ENCODE results near the gene SNX6. TPM values are rescaled to one million over a fixed set of nuclear protein-coding genes. Genes with fewer than 3 reads are reported as not detected.
"Not testable (repeated sequence)": the region's sequence is repeated elsewhere in the genome, so short reads cannot be mapped to it uniquely, and the experiment has no call there.

SNX6 gene
- total and polyA plus RNA-seq, 10 donors = 23.0 to 201 (median 86.0) TPM

DNA sequence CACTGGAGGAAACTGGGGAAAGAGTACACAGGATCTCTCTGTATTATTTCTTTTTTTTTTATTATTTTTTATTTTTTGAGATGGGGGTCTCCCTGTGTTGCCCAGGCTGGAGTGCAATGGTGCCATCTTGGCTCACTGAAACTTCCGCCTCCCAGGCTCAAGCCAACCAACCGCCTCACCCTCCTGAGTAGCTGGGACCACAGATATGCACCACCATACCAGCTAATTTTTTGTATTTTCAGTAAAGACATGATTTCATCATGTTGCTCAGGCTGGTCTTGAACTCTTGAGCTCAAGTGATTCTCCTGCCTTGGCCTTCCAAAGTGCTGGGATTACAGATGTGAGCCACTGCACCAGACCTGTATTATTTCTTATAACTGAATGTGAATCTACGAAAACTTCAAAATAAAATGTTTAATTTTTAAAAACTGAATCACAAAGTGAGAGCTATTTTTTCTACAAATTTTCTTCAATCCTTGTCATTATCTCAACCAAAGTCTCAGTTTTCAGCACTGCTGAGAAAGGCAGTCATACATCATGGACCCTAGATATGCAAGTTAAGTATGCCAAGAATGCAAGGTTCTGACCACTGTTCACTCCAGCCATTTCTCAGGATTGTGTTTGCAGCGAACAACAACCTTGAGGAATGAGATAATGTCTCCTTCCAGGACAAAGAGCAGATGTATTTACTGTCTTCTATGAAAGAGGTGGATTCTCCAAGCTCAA is 92.8 kb downstream of the SNX6 start:
- peaks cover 0 to 58% (median 40%) of the 10 kb centered on the region in 6 donors for H3K36me3 ChIP-seq
- DNase-seq = no peak
- peak overlapping the region in 1 of 8 donors; percentile 86 for H3K4me3 ChIP-seq

DNA sequence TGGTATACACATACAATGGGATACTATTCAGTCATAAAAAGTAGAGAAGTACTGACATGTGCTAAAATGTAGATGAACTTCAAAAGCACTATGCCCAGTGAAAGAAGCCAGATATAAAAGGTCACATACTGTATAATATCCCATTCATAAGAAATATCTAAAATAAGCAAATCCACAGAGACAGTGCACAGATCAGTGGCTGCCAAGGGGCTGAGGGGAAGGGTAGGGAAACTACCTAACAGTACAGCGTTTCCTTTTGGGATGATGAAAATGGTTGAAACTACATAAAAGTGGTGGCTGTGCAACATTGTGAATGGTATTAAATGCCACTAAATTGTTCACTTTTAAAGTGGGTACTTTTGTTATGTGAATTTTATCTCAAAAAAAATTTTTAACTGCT is 102.4 kb downstream of the SNX6 start:
- intact Hi-C loops (cut with DNase I; ENCODE audit: low total_unique reads) = no loop called here
- H3K27ac ChIP-seq = no peak overlapping the region
- TF ChIP-seq POLR2AphosphoS5 (IDR thresholded peaks at IDR 0.05) = no peak
- TF ChIP-seq, protein P1, sequence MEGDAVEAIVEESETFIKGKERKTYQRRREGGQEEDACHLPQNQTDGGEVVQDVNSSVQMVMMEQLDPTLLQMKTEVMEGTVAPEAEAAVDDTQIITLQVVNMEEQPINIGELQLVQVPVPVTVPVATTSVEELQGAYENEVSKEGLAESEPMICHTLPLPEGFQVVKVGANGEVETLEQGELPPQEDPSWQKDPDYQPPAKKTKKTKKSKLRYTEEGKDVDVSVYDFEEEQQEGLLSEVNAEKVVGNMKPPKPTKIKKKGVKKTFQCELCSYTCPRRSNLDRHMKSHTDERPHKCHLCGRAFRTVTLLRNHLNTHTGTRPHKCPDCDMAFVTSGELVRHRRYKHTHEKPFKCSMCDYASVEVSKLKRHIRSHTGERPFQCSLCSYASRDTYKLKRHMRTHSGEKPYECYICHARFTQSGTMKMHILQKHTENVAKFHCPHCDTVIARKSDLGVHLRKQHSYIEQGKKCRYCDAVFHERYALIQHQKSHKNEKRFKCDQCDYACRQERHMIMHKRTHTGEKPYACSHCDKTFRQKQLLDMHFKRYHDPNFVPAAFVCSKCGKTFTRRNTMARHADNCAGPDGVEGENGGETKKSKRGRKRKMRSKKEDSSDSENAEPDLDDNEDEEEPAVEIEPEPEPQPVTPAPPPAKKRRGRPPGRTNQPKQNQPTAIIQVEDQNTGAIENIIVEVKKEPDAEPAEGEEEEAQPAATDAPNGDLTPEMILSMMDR (IDR thresholded peaks at IDR 0.05 in 8 of 11, conservative IDR thresholded peaks at IDR 0.05 in 3 of 11) = no peak
- H3K4me3 ChIP-seq = no peak overlapping the region
- H3K4me1 ChIP-seq = no peaks in the 10 kb centered on the region
- H3K36me3 ChIP-seq = peaks cover 9 to 100% (median 99%) of the 10 kb centered on the region in 6 donors
- no peaks in the 10 kb centered on the region for H3K9me3 ChIP-seq
- H3K27me3 ChIP-seq (replicated peaks in 1 of 7) = no peaks in the 10 kb centered on the region
- DNase-seq = no peak
- WGBS, 5 donors = 89 to 100% (median 98%) methylated on average over 1 of the region's 1 CpG

More for the DNA sequence above, 92.8 kb downstream of the SNX6 start:
- TF ChIP-seq POLR2AphosphoS5 (IDR thresholded peaks at IDR 0.05) (no peak), POLR2A (IDR thresholded peaks at IDR 0.05) (no peak)
- TF ChIP-seq, protein P1 (IDR thresholded peaks at IDR 0.05 in 8 of 11, conservative IDR thresholded peaks at IDR 0.05 in 3 of 11) = no peak
- no peak overlapping the region for H3K27ac ChIP-seq
- H3K4me1 ChIP-seq = peaks cover 10 to 55% (median 29%) of the 10 kb centered on the region in 6 donors
- H3K9me3 ChIP-seq = no peaks in the 10 kb centered on the region
- 88 to 96% (median 91%) methylated on average over 4 of the region's 4 CpGs for WGBS, 5 donors
- H3K27me3 ChIP-seq (replicated peaks in 1 of 7) = no peaks in the 10 kb centered on the region
- intact Hi-C loops (cut with DNase I; ENCODE audit: low total_unique reads) = no loop called here

DNA sequence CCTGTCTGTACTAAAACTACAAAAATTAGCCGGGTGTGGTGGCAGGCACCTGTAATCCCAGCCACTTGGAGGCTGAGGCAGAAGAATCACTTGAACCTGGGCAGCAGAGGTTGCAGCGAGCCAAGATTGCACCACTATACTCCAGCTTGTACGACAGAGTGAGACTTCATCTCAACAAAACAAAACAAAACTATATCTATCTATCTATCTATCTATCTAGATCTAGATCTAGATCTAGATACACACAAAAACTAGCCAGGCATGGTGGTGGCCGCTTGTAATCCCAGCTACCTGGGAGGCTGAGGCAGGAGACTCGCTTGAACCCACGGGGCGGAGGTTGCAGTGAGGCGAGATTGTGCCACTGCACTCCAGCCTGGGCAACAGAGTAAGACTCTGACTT is 105.7 kb downstream of the SNX6 start:
- peaks cover 13 to 100% (median 99%) of the 10 kb centered on the region in 6 donors for H3K36me3 ChIP-seq
- 96 to 98% (median 98%) methylated on average over 8 of the region's 8 CpGs for WGBS, 5 donors
- DNase-seq = not testable (repeated sequence)

DNA sequence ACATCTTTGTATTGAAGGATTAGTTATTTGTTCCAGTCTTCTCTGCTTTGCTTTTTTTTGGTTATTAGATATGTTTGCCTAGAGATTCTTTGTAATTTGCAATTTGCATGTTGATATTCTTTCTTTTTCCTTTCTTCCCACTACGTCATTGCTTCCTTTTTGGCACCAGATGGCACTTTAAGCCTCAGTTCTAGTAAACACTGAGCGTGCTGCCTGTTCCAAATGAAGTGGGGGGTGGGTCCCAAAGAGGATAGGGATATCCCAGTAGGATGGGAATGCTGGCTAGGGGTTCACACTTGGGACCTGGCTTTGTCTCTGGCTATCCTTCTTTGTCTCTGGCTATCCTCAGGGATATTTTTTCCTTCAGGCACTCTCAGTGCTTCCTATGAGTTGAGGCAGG is 107.5 kb downstream of the SNX6 start:
- no peaks in the 10 kb centered on the region for H3K4me1 ChIP-seq
- no peak overlapping the region for H3K27ac ChIP-seq
- no peaks in the 10 kb centered on the region for H3K27me3 ChIP-seq (replicated peaks in 1 of 7)
- H3K9me3 ChIP-seq = no peaks in the 10 kb centered on the region
- 91 to 98% (median 98%) methylated on average over 2 of the region's 2 CpGs for WGBS, 5 donors
- TF ChIP-seq, protein P1 (IDR thresholded peaks at IDR 0.05 in 8 of 11, conservative IDR thresholded peaks at IDR 0.05 in 3 of 11) = no peak
- TF ChIP-seq POLR2A (IDR thresholded peaks at IDR 0.05) = no peak
- TF ChIP-seq POLR2AphosphoS5 (IDR thresholded peaks at IDR 0.05) = no peak
- intact Hi-C loops (cut with DNase I; ENCODE audit: low total_unique reads) = no loop called here
- no peak overlapping the region for H3K4me3 ChIP-seq
- H3K36me3 ChIP-seq = peaks cover 13 to 100% (median 98%) of the 10 kb centered on the region in 6 donors
- DNase-seq = no peak

More for the DNA sequence above, 105.7 kb downstream of the SNX6 start:
- H3K9me3 ChIP-seq; H3K27me3 ChIP-seq (replicated peaks in 1 of 7); H3K27ac ChIP-seq; H3K4me3 ChIP-seq; intact Hi-C loops (cut with DNase I; ENCODE audit: low total_unique reads); H3K4me1 ChIP-seq: not testable (repeated sequence)

DNA sequence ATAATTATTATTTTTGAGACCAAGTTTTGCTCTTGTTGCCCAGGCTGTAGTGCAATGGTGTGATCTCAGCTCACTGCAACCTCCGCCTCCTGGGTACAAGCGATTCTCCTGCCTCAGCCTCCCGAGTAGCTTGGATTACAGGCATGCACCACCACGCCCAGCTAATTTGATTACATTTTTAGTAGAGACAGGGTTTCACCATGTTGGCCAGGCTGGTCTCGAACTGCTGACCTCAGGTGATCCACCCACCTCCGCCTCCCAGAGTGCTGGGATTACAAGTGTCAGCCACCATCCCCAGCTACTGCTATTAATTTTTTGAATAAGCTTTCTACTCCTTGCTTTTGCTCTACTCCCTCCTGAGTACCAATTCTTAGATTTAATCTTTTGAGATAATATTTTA is 108.9 kb downstream of the SNX6 start:
- H3K4me1 ChIP-seq; H3K27me3 ChIP-seq (replicated peaks in 1 of 7); DNase-seq; H3K9me3 ChIP-seq; H3K27ac ChIP-seq; H3K4me3 ChIP-seq; intact Hi-C loops (cut with DNase I; ENCODE audit: low total_unique reads): not testable (repeated sequence)
- peaks cover 13 to 100% (median 92%) of the 10 kb centered on the region in 6 donors for H3K36me3 ChIP-seq
- 94 to 98% (median 96%) methylated on average over 6 of the region's 6 CpGs for WGBS, 5 donors

DNA sequence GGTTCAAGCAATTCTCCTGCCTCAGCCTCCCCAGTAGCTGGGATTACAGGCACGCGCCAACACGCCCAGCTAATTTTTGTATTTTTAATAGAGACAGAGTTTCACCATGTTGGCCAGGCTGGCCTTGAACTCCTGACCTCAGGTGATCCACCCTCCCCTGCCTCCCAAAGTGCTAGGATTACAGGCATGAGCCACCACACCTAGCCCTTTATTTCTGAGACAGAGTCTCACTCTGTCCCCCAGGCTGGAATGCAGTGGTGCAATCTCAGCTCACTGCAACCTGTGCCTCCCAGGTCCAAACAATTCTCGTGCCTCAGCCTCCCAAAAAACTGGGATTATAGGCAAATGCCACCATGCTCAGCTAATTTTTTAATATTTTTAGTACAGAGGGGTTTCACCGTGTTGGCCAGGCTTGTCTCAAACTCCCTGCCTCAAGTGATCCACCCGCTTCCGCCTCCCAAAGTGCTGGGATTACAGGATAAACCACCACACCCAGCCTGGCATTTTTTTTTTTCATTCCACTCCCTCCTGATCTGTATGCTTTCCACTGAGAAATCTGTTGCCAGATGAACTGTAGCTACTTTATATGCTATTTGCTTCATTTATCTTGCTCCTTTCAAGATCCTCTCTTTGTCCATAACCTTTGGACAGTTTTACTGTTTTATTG is 109.5 kb downstream of the SNX6 start:
- 94 to 98% (median 97%) methylated on average over 7 of the region's 7 CpGs for WGBS, 5 donors
- Histone ChIP-seq H3K36me3 (peaks cover 13 to 100% (median 85%) of the 10 kb centered on the region in 6 donors), H3K27ac (peak overlapping the region in 2 of 8 donors; percentile 7 to 16)
- H3K4me3 ChIP-seq; H3K9me3 ChIP-seq; intact Hi-C loops (cut with DNase I; ENCODE audit: low total_unique reads); DNase-seq; H3K4me1 ChIP-seq; H3K27me3 ChIP-seq (replicated peaks in 1 of 7): not testable (repeated sequence)
